ENCODE data around the gene CTRB2.

DNA sequence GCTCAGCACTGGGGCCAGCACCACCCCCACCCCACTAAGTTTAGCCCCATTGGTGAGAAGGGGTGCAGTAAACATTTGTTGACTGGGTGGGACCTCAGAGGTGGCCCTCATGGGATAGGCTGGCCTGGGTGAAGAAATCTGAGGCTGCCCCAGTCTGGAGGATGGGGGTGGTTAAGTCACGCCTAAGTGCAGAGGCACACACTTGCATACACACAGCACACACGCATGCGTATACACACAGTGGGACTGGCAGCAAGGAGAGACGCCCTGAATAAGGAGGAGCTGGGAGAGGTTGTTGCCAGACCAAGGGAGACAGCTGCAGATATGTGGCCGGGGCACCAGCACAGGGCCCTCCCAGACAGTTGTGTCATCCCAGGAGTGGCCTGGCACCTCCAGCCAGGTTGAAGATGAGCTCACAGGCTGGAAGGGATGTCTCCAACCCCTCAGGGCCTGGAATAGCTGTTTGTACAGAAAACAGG is 47.4 kb upstream of the CTRB2 start:
- TF ChIP-seq POLR2A (IDR thresholded peaks at IDR 0.05; ENCODE audit: low read length) (no peak), GATA1 (IDR thresholded peaks at IDR 0.05; ENCODE audit: low read depth, low read length) (no peak)

All from erythroblast (primary cell).